ENCODE results near the gene INAFM2.

Gene INAFM2

GRCh38 chr15:40345225-40345866 lies 21.9 kb downstream of the INAFM2 start:
- no peak for DNase-seq

GRCh38 chr15:40345867-40346578 lies 22.5 kb downstream of the INAFM2 start:
- no peak for DNase-seq

GRCh38 chr15:40346579-40347558 lies 23.4 kb downstream of the INAFM2 start:
- no peak for DNase-seq

GRCh38 chr15:40347559-40348473 lies 24.3 kb downstream of the INAFM2 start:
- no peak for DNase-seq

- DNase-seq: no peak
These were observed 25.0 kb downstream of the INAFM2 start for GRCh38 chr15:40348474-40348870.

GRCh38 chr15:40349163-40349562 lies 25.7 kb downstream of the INAFM2 start:
- DNase-seq: no peak

GRCh38 chr15:40352281-40352901 lies 28.9 kb downstream of the INAFM2 start:
- DNase-seq: no peak

- DNase-seq: no peak
These were observed 30.2 kb downstream of the INAFM2 start for GRCh38 chr15:40353697-40354096.

GRCh38 chr15:40354408-40355171 lies 31.1 kb downstream of the INAFM2 start:
- no peak for DNase-seq

GRCh38 chr15:40355976-40356585 lies 32.6 kb downstream of the INAFM2 start:
- no peak for DNase-seq

- no peak for DNase-seq
These were observed 33.8 kb downstream of the INAFM2 start for GRCh38 chr15:40357246-40357645.

- DNase-seq: peak; percentile 87
These were observed 34.4 kb downstream of the INAFM2 start, which contains the start of gene DISP2 for GRCh38 chr15:40357723-40358470. Gene DISP2, plus strand, starts transcription at chr15:40358219. Its CDS starts 103 bp downstream, at chr15:40358322.

- DNase-seq: no peak
These were observed 35.2 kb downstream of the INAFM2 start for GRCh38 chr15:40358471-40359353.

- DNase-seq: no peak
These were observed 36.5 kb downstream of the INAFM2 start for GRCh38 chr15:40360015-40360414.

GRCh38 chr15:40361640-40362039 lies 38.1 kb downstream of the INAFM2 start:
- no peak for DNase-seq

GRCh38 chr15:40363611-40364010 lies 40.1 kb downstream of the INAFM2 start:
- DNase-seq: no peak

GRCh38 chr15:40364251-40364650 lies 40.8 kb downstream of the INAFM2 start:
- DNase-seq: no peak

- no peak for DNase-seq
These were observed 41.5 kb downstream of the INAFM2 start for GRCh38 chr15:40365016-40365415.

All from inflammatory macrophage treated with lipopolysaccharide for 4 hours (primary cell).